ENCODE data around the gene RFT1.

Gene RFT1

GRCh38 chr3:53100818-53101466 is 29.3 kb downstream of the RFT1 start:
- Histone ChIP-seq H3K23ac (ENCODE audit: low read length) (no peak overlapping the region), H3K18ac (ENCODE audit: low read length) (no peak overlapping the region), H3K36me3 (ENCODE audit: control insufficient read depth in 1 of 2, insufficient read depth in 2 of 2, low read length in 2 of 2) (peaks cover 13 to 22% of the 10 kb centered on the region in 2 experiments), H3K27me3 (ENCODE audit: insufficient read depth, low read length) (no peaks in the 10 kb centered on the region), H3K79me2 (ENCODE audit: control insufficient read depth, insufficient read depth, low read length, poor library complexity) (no peaks in the 10 kb centered on the region), H3K27ac (ENCODE audit: low read depth, low read length) (no peak overlapping the region), H2BK120ac (ENCODE audit: insufficient read depth, low read length, poor library complexity) (no peak overlapping the region), H2AFZ (ENCODE audit: insufficient read depth, low read length, poor library complexity) (no peak overlapping the region), H3K4me2 (ENCODE audit: low read length) (no peak overlapping the region), H2AK5ac (ENCODE audit: low read length) (no peak overlapping the region), H4K91ac (ENCODE audit: low read depth, low read length) (no peak overlapping the region), H2BK5ac (ENCODE audit: low read depth, low read length, poor library complexity) (no peak overlapping the region), H3K14ac (ENCODE audit: low read length) (no peak overlapping the region), H3K79me1 (ENCODE audit: low read length) (no peaks in the 10 kb centered on the region), H3K4ac (ENCODE audit: low read depth, low read length) (no peak overlapping the region), H3K9me3 (ENCODE audit: insufficient read depth, low read depth, low read length) (peaks cover 1% of the 10 kb centered on the region), H3K4me3 (ENCODE audit: low read depth, low read length) (no peak overlapping the region), H4K12ac (ENCODE audit: low read depth, low read length) (no peak overlapping the region), H4K8ac (ENCODE audit: low read depth, low read length) (no peak overlapping the region), H3K9ac (ENCODE audit: low read length) (no peak overlapping the region), H2BK12ac (ENCODE audit: low read length) (no peak overlapping the region), H3K4me1 (ENCODE audit: control insufficient read depth in 1 of 2, insufficient read depth in 2 of 2, low read length in 2 of 2) (no peaks in the 10 kb centered on the region)
- WGBS (ENCODE audit: extremely low coverage, insufficient coverage, insufficient read length) = no CpG with 5 or more reads among the region's 12 CpGs
- DNase-seq = no peak

- no peak overlapping the region for H3K9ac ChIP-seq (ENCODE audit: low read length)
- H3K4me3 ChIP-seq (ENCODE audit: low read depth, low read length) = no peak overlapping the region
- H3K4ac ChIP-seq (ENCODE audit: low read depth, low read length) = no peak overlapping the region
- DNase-seq = no peak
- no peaks in the 10 kb centered on the region for H3K9me3 ChIP-seq (ENCODE audit: insufficient read depth, low read depth, low read length)
- H3K36me3 ChIP-seq (ENCODE audit: control insufficient read depth in 1 of 2, insufficient read depth in 2 of 2, low read length in 2 of 2) = peaks cover 6 to 13% of the 10 kb centered on the region in 2 experiments
- no CpG with 5 or more reads among the region's 5 CpGs for WGBS (ENCODE audit: extremely low coverage, insufficient coverage, insufficient read length)
- no peak overlapping the region for H4K91ac ChIP-seq (ENCODE audit: low read depth, low read length)
- H3K18ac ChIP-seq (ENCODE audit: low read length) = no peak overlapping the region
- H3K27ac ChIP-seq (ENCODE audit: low read depth, low read length) = no peak overlapping the region
- H3K79me2 ChIP-seq (ENCODE audit: control insufficient read depth, insufficient read depth, low read length, poor library complexity) = no peaks in the 10 kb centered on the region
- H4K8ac ChIP-seq (ENCODE audit: low read depth, low read length) = no peak overlapping the region
- H2BK5ac ChIP-seq (ENCODE audit: low read depth, low read length, poor library complexity) = no peak overlapping the region
- no peak overlapping the region for H2BK120ac ChIP-seq (ENCODE audit: insufficient read depth, low read length, poor library complexity)
- no peak overlapping the region for H3K23ac ChIP-seq (ENCODE audit: low read length)
- H2AK5ac ChIP-seq (ENCODE audit: low read length) = no peak overlapping the region
- H3K27me3 ChIP-seq (ENCODE audit: insufficient read depth, low read length) = no peaks in the 10 kb centered on the region
- H3K4me1 ChIP-seq (ENCODE audit: control insufficient read depth in 1 of 2, insufficient read depth in 2 of 2, low read length in 2 of 2) = no peaks in the 10 kb centered on the region
- H3K4me2 ChIP-seq (ENCODE audit: low read length) = no peak overlapping the region
- no peak overlapping the region for H2AFZ ChIP-seq (ENCODE audit: insufficient read depth, low read length, poor library complexity)
- H2BK12ac ChIP-seq (ENCODE audit: low read length) = no peak overlapping the region
- H3K14ac ChIP-seq (ENCODE audit: low read length) = no peak overlapping the region
- H3K79me1 ChIP-seq (ENCODE audit: low read length) = no peaks in the 10 kb centered on the region
- H4K12ac ChIP-seq (ENCODE audit: low read depth, low read length) = no peak overlapping the region
These were observed 32.3 kb downstream of the RFT1 start for GRCh38 chr3:53097887-53098286.

- Histone ChIP-seq H3K79me2 (ENCODE audit: control insufficient read depth, insufficient read depth, low read length, poor library complexity) (no peaks in the 10 kb centered on the region), H3K4me1 (ENCODE audit: control insufficient read depth in 1 of 2, insufficient read depth in 2 of 2, low read length in 2 of 2) (peaks cover 2 to 8% of the 10 kb centered on the region in 2 experiments), H2BK12ac (ENCODE audit: low read length) (no peak overlapping the region), H3K27ac (ENCODE audit: low read depth, low read length) (no peak overlapping the region), H3K79me1 (ENCODE audit: low read length) (no peaks in the 10 kb centered on the region), H4K12ac (ENCODE audit: low read depth, low read length) (no peak overlapping the region), H3K4me3 (ENCODE audit: low read depth, low read length) (no peak overlapping the region), H4K91ac (ENCODE audit: low read depth, low read length) (no peak overlapping the region), H3K4me2 (ENCODE audit: low read length) (no peak overlapping the region), H2BK120ac (ENCODE audit: insufficient read depth, low read length, poor library complexity) (no peak overlapping the region), H3K4ac (ENCODE audit: low read depth, low read length) (no peak overlapping the region), H2BK5ac (ENCODE audit: low read depth, low read length, poor library complexity) (no peak overlapping the region), H3K9me3 (ENCODE audit: insufficient read depth, low read depth, low read length) (no peaks in the 10 kb centered on the region), H3K36me3 (ENCODE audit: control insufficient read depth in 1 of 2, insufficient read depth in 2 of 2, low read length in 2 of 2) (peaks cover 3 to 7% of the 10 kb centered on the region in 2 experiments), H2AK5ac (ENCODE audit: low read length) (no peak overlapping the region), H3K14ac (ENCODE audit: low read length) (no peak overlapping the region), H4K8ac (ENCODE audit: low read depth, low read length) (no peak overlapping the region), H3K9ac (ENCODE audit: low read length) (no peak overlapping the region), H3K27me3 (ENCODE audit: insufficient read depth, low read length) (no peaks in the 10 kb centered on the region), H3K23ac (ENCODE audit: low read length) (no peak overlapping the region), H3K18ac (ENCODE audit: low read length) (no peak overlapping the region), H2AFZ (ENCODE audit: insufficient read depth, low read length, poor library complexity) (no peak overlapping the region)
- WGBS (ENCODE audit: extremely low coverage, insufficient coverage, insufficient read length) = no CpG with 5 or more reads among the region's 2 CpGs
- DNase-seq = no peak
These were observed 37.3 kb downstream of the RFT1 start for GRCh38 chr3:53092942-53093341.

DNA sequence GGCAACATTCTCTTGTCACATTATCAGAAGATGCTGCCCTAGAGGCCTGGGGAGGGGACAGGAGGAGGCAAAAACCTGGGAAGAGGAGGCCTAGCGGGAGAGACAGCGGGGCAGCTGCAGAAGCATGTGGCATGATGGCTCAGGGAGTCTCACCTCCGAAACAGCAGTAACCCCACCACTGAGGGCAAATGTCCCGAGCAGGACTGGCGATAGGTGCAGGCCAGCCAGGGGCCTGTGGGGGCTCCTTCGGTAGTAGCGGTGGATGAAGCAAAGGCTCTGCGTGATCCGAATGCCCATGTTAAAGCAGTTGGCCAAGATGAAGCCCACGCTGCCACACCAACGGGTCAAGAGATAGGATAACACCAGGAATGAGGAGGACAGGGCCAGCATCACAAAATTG is 38.0 kb downstream of the RFT1 start:
- Histone ChIP-seq H3K4me3 (ENCODE audit: low read depth, low read length) (no peak overlapping the region), H3K4me1 (ENCODE audit: control insufficient read depth in 1 of 2, insufficient read depth in 2 of 2, low read length in 2 of 2) (peaks cover 2 to 8% of the 10 kb centered on the region in 2 experiments), H4K8ac (ENCODE audit: low read depth, low read length) (no peak overlapping the region), H3K4me2 (ENCODE audit: low read length) (no peak overlapping the region), H2AFZ (ENCODE audit: insufficient read depth, low read length, poor library complexity) (no peak overlapping the region), H3K9me3 (ENCODE audit: insufficient read depth, low read depth, low read length) (no peaks in the 10 kb centered on the region), H3K36me3 (ENCODE audit: control insufficient read depth in 1 of 2, insufficient read depth in 2 of 2, low read length in 2 of 2) (peaks cover 3 to 7% of the 10 kb centered on the region in 2 experiments), H4K12ac (ENCODE audit: low read depth, low read length) (no peak overlapping the region), H3K4ac (ENCODE audit: low read depth, low read length) (no peak overlapping the region), H3K18ac (ENCODE audit: low read length) (no peak overlapping the region), H4K91ac (ENCODE audit: low read depth, low read length) (no peak overlapping the region), H2AK5ac (ENCODE audit: low read length) (no peak overlapping the region), H3K27me3 (ENCODE audit: insufficient read depth, low read length) (no peaks in the 10 kb centered on the region), H3K9ac (ENCODE audit: low read length) (no peak overlapping the region), H3K27ac (ENCODE audit: low read depth, low read length) (no peak overlapping the region), H3K79me2 (ENCODE audit: control insufficient read depth, insufficient read depth, low read length, poor library complexity) (no peaks in the 10 kb centered on the region), H3K23ac (ENCODE audit: low read length) (no peak overlapping the region), H3K79me1 (ENCODE audit: low read length) (no peaks in the 10 kb centered on the region), H3K14ac (ENCODE audit: low read length) (no peak overlapping the region), H2BK12ac (ENCODE audit: low read length) (no peak overlapping the region), H2BK120ac (ENCODE audit: insufficient read depth, low read length, poor library complexity) (no peak overlapping the region), H2BK5ac (ENCODE audit: low read depth, low read length, poor library complexity) (no peak overlapping the region)
- no CpG with 5 or more reads among the region's 11 CpGs for WGBS (ENCODE audit: extremely low coverage, insufficient coverage, insufficient read length)
- no peak for DNase-seq
